Ovary (tissue), 3 donors: Measurements from ENCODE around the gene TBX18.

Experiments used
- POLR2A ChIP-seq: fragments of 450-650 bp; IDR thresholded peaks from one replicate; pipeline ENCODE4 v1.6.1; 2017; ENCODE audit warnings: antibody characterized with exemption, mild to moderate bottlenecking, moderate library complexity
- TF ChIP-seq, protein P1 (sequence below), 3 donors: fragments of 450-650 bp in 2 of 3; fragments of 200-600 bp in 1 of 3; IDR thresholded peaks; one replicate each; pipeline versions ENCODE4 v1.5.1 to v1.8.0; 2016 to 2022; ENCODE audit warnings: antibody characterized with exemption in 3 of 3, mild to moderate bottlenecking in 1 of 3
- donor health status: DM: no; HTN: no; CAD: no.

DNA sequence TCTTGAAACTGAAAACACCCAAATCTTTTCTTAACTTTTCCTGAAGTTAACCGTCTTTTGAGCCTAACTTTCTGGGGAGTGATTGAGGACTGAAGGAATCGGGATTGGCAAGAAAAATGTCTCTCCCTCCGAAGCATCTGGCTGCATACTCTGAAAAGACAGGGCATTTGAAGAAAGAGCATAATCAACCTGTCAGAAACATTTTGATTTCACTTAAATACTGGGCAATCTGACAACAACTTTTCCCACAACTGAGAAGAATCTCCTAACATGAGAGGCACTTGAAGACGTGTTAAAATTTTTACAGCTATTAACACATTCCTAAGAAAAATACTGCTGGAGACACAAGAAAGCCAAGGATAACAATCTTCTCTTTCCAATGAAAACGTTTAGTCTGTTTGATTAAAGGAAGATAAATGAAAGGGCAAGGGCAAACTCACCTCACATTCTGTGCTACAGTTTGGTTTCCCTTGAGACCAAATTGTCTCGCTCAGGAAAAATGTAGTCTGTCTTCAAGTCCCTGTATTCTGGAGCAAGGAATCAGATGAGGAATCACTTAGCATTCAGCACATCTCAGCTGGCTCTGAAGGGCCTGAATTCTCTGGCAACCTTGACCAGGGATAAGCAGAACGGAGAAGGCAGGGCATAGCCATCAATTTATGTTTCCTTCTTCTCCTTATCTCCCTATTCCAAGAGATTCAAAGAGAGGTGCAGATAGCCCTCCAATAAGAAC lies 76.1 kb downstream of the TBX18 start:
- TF ChIP-seq POLR2A, result no peak
- TF ChIP-seq, protein P1, sequence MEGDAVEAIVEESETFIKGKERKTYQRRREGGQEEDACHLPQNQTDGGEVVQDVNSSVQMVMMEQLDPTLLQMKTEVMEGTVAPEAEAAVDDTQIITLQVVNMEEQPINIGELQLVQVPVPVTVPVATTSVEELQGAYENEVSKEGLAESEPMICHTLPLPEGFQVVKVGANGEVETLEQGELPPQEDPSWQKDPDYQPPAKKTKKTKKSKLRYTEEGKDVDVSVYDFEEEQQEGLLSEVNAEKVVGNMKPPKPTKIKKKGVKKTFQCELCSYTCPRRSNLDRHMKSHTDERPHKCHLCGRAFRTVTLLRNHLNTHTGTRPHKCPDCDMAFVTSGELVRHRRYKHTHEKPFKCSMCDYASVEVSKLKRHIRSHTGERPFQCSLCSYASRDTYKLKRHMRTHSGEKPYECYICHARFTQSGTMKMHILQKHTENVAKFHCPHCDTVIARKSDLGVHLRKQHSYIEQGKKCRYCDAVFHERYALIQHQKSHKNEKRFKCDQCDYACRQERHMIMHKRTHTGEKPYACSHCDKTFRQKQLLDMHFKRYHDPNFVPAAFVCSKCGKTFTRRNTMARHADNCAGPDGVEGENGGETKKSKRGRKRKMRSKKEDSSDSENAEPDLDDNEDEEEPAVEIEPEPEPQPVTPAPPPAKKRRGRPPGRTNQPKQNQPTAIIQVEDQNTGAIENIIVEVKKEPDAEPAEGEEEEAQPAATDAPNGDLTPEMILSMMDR (IDR thresholded peaks at IDR 0.05), result no peak
